ENCODE measurements around the gene AUTS2.

GRCh38 chr7:69825113-69825972 lies 227.1 kb downstream of the AUTS2 start:
- peak; percentile 28; the same call in 1 of the 2 replicates for TF ChIP-seq CTCF (conservative IDR thresholded peaks at IDR 0.05; ENCODE audit: low read length)
- no peak for TF ChIP-seq EZH2phosphoT487 (IDR thresholded peaks at IDR 0.05; ENCODE audit: borderline replicate concordance)
